Activated T-cell treated with anti-CD3 and anti-CD28 coated beads, Interleukin-2, amount 50 U/mL, for 1 hour (primary cell): ENCODE results near the gene ERP27.

Experiments used
- DNase-seq: peaks from one replicate; pipeline ENCODE4 v3.0.0-alpha.2; 2020

ERP27 gene

GRCh38 chr12:14931791-14932560 lies 6.4 kb downstream of the ERP27 start:
- no peak for DNase-seq

- DNase-seq = no peak
Observed at GRCh38 chr12:14931359-14931758, 7.0 kb downstream of the ERP27 start.

GRCh38 chr12:14930299-14930698 lies 8.0 kb downstream of the ERP27 start:
- DNase-seq = no peak

GRCh38 chr12:14928931-14929330 lies 9.4 kb downstream of the ERP27 start:
- no peak for DNase-seq

- no peak for DNase-seq
Observed at GRCh38 chr12:14927267-14927666, 11.1 kb downstream of the ERP27 start.

- DNase-seq = no peak
Observed at GRCh38 chr12:14924541-14924940, 13.8 kb downstream of the ERP27 start.

- no peak for DNase-seq
Observed at GRCh38 chr12:14923944-14924343, 14.4 kb downstream of the ERP27 start.

GRCh38 chr12:14921218-14921617 lies 17.1 kb downstream of the ERP27 start:
- DNase-seq = no peak

- DNase-seq = no peak
Observed at GRCh38 chr12:14920475-14921126, 17.7 kb downstream of the ERP27 start.

- no peak for DNase-seq
Observed at GRCh38 chr12:14919455-14919854, 18.9 kb downstream of the ERP27 start.

- no peak for DNase-seq
Observed at GRCh38 chr12:14915736-14916135, 22.6 kb downstream of the ERP27 start.

- DNase-seq = no peak
Observed at GRCh38 chr12:14913381-14913781, 25.0 kb downstream of the ERP27 start.

- DNase-seq = no peak
Observed at GRCh38 chr12:14911131-14911530, 27.2 kb downstream of the ERP27 start.

GRCh38 chr12:14910090-14910915 lies 28.0 kb downstream of the ERP27 start:
- no peak for DNase-seq

- DNase-seq = no peak
Observed at GRCh38 chr12:14907953-14908352, 30.4 kb downstream of the ERP27 start.

- no peak for DNase-seq
Observed at GRCh38 chr12:14906114-14906513, 32.2 kb downstream of the ERP27 start.

GRCh38 chr12:14905269-14906004 lies 32.9 kb downstream of the ERP27 start:
- no peak for DNase-seq

- no peak for DNase-seq
Observed at GRCh38 chr12:14904854-14905253, 33.5 kb downstream of the ERP27 start.

- no peak for DNase-seq
Observed at GRCh38 chr12:14903386-14904098, 34.8 kb downstream of the ERP27 start.

- DNase-seq = no peak
Observed at GRCh38 chr12:14902465-14902864, 35.9 kb downstream of the ERP27 start.

- DNase-seq = no peak
Observed at GRCh38 chr12:14901228-14901562, 37.1 kb downstream of the ERP27 start.

GRCh38 chr12:14900521-14901227 lies 37.7 kb downstream of the ERP27 start:
- DNase-seq = no peak
